Measurements from ENCODE around the gene ERAP2.

GRCh38 chr5:96893342-96893741 is 17.0 kb downstream of the ERAP2 start:
- TF ChIP-seq POLR2AphosphoS5 (IDR thresholded peaks at IDR 0.05; ENCODE audit: borderline replicate concordance, low read depth, low read length) (no peak), EZH2 (IDR thresholded peaks at IDR 0.05) (no peak)
